ENCODE data around the gene CDY1B.
"Not testable (repeated sequence)": the region's sequence is repeated elsewhere in the genome, so short reads cannot be mapped to it uniquely, and the experiment has no call there.

DNA sequence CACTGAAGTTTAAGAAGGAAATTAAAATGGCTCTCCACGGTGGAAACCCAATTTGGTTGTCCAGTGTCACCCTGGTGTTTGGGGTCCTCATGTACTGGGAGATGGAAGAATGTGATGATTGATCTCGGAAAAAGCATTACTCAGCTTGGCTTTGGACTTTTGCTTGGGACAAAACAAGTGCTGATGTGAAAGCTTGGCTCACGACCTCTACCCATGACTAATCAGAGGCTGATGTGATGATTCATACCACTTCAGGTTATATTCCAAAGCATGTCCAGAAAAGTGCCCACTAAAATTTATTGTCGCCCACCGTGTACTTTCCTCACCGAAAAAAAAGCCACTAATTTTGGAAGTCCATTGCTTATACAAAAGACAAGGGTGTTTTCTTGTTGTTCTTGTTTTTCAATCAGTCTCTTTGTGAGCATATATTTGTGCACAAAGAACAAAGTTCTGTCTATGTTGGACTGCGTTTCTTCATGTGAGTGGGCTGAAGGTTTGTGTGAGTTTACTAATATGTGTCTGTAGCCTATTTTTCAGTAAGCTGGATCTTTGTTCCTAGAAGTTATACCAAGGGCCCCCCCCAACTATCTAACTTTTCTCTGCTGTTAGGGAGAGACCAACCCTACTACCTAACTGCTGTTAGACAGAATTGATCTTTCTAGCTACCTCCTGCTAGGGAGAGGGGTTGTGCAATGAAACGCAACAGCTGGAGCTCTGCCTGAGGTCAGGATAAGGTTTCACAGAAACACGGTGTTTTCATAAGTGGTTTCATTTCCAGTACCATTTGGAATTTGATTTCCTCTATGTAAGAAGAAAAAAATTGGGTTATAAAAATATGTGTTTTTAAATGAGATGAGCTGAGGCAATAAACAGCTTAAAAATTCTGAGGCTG lies 21.4 kb downstream of the CDY1B start:
- not testable (repeated sequence) for TF ChIP-seq SP1 (IDR thresholded peaks at IDR 0.05; ENCODE audit: low read depth); SIN3A (IDR thresholded peaks at IDR 0.05; ENCODE audit: low read depth); EZH2 (IDR thresholded peaks at IDR 0.05); POLR2A (IDR thresholded peaks at IDR 0.05; ENCODE audit: borderline replicate concordance, extremely low read depth, insufficient read depth, insufficient read length); EGR1 (IDR thresholded peaks at IDR 0.05; ENCODE audit: low read depth); ELF1 (IDR thresholded peaks at IDR 0.05; ENCODE audit: borderline replicate concordance, low read depth); SRF (IDR thresholded peaks at IDR 0.05; ENCODE audit: low read depth); ZNF274 (IDR thresholded peaks at IDR 0.05; ENCODE audit: low read depth, low read length); FOSL1 (IDR thresholded peaks at IDR 0.05; ENCODE audit: low read depth); RAD21 (IDR thresholded peaks at IDR 0.05; ENCODE audit: low read depth); JUND (IDR thresholded peaks at IDR 0.05)
- TF ChIP-seq, protein P1, sequence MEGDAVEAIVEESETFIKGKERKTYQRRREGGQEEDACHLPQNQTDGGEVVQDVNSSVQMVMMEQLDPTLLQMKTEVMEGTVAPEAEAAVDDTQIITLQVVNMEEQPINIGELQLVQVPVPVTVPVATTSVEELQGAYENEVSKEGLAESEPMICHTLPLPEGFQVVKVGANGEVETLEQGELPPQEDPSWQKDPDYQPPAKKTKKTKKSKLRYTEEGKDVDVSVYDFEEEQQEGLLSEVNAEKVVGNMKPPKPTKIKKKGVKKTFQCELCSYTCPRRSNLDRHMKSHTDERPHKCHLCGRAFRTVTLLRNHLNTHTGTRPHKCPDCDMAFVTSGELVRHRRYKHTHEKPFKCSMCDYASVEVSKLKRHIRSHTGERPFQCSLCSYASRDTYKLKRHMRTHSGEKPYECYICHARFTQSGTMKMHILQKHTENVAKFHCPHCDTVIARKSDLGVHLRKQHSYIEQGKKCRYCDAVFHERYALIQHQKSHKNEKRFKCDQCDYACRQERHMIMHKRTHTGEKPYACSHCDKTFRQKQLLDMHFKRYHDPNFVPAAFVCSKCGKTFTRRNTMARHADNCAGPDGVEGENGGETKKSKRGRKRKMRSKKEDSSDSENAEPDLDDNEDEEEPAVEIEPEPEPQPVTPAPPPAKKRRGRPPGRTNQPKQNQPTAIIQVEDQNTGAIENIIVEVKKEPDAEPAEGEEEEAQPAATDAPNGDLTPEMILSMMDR (IDR thresholded peaks at IDR 0.05 in 2 of 3, conservative IDR thresholded peaks at IDR 0.05 in 1 of 3; ENCODE audit: borderline replicate concordance in 1 of 3, insufficient read depth in 1 of 3, low read depth in 2 of 3, low read length in 2 of 3) = not testable (repeated sequence)
- TF ChIP-seq, protein P2, sequence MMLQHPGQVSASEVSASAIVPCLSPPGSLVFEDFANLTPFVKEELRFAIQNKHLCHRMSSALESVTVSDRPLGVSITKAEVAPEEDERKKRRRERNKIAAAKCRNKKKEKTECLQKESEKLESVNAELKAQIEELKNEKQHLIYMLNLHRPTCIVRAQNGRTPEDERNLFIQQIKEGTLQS (IDR thresholded peaks at IDR 0.05) = not testable (repeated sequence)

Data from HCT116 (cell line).